Neural progenitor cell (in vitro differentiated cells): ENCODE data around the gene TBCCD1.

Source experiments
- EZH2 ChIP-seq: fragments of 200-600 bp; sonication (generic); IDR thresholded peaks from 2 replicates; pipeline ENCODE4 v1.6.1; 2017; ENCODE audit warnings: antibody characterized with exemption, mild to moderate bottlenecking, moderate library complexity
- EZH2phosphoT487 ChIP-seq: fragments of 200-600 bp; sonication (generic); IDR thresholded peaks from 2 replicates; pipeline ENCODE4 v1.6.1; 2017; ENCODE audit warnings: antibody characterized with exemption
- TF ChIP-seq, protein P1 (sequence below): fragments of 200-600 bp; sonication (generic); IDR thresholded peaks from 2 replicates; pipeline ENCODE4 v1.5.1; 2017; ENCODE audit warnings: antibody characterized with exemption, mild to moderate bottlenecking

DNA sequence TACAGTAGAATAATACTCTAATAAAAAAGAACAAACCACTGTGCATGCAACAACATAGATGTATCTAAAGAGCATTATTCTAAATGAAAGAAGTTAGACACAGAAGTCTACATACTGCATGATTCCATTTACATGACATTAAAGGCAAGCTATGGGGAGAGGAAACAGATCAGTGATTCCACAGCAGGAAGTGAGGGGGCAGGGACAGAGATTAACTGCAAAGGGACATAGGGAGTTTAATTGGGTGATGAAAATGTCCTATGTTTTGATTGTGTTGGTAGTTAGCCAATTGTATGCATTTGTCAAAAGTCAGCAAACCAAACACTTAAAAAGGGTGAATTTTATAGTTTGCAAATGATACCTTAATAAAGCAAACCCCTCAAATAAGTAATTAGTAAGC lies 36.7 kb downstream of the TBCCD1 start:
- TF ChIP-seq, protein P1, sequence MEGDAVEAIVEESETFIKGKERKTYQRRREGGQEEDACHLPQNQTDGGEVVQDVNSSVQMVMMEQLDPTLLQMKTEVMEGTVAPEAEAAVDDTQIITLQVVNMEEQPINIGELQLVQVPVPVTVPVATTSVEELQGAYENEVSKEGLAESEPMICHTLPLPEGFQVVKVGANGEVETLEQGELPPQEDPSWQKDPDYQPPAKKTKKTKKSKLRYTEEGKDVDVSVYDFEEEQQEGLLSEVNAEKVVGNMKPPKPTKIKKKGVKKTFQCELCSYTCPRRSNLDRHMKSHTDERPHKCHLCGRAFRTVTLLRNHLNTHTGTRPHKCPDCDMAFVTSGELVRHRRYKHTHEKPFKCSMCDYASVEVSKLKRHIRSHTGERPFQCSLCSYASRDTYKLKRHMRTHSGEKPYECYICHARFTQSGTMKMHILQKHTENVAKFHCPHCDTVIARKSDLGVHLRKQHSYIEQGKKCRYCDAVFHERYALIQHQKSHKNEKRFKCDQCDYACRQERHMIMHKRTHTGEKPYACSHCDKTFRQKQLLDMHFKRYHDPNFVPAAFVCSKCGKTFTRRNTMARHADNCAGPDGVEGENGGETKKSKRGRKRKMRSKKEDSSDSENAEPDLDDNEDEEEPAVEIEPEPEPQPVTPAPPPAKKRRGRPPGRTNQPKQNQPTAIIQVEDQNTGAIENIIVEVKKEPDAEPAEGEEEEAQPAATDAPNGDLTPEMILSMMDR: no peak
- TF ChIP-seq EZH2 (no peak), EZH2phosphoT487 (no peak)
